Esophagus squamous epithelium (tissue), 4 donors: ENCODE results near the gene GAPDHS.

ENCODE experiments used
- POLR2A ChIP-seq, 4 donors: fragments of 450-650 bp; IDR thresholded peaks; one replicate each; pipeline ENCODE4 v1.6.1; 2017; ENCODE audit warnings: antibody characterized with exemption in 4 of 4, mild to moderate bottlenecking in 4 of 4, moderate library complexity in 3 of 4
- TF ChIP-seq, protein P1 (sequence below), 6 experiments: fragments of 450-650 bp in 4 of 6; fragments of 200-600 bp in 2 of 6; sonication (generic) in 2 of 6; IDR thresholded peaks; one replicate each; pipeline ENCODE4 v1.5.1; 2016 to 2019; ENCODE audit warnings: antibody characterized with exemption in 6 of 6, mild to moderate bottlenecking in 4 of 6, moderate library complexity in 4 of 6

DNA sequence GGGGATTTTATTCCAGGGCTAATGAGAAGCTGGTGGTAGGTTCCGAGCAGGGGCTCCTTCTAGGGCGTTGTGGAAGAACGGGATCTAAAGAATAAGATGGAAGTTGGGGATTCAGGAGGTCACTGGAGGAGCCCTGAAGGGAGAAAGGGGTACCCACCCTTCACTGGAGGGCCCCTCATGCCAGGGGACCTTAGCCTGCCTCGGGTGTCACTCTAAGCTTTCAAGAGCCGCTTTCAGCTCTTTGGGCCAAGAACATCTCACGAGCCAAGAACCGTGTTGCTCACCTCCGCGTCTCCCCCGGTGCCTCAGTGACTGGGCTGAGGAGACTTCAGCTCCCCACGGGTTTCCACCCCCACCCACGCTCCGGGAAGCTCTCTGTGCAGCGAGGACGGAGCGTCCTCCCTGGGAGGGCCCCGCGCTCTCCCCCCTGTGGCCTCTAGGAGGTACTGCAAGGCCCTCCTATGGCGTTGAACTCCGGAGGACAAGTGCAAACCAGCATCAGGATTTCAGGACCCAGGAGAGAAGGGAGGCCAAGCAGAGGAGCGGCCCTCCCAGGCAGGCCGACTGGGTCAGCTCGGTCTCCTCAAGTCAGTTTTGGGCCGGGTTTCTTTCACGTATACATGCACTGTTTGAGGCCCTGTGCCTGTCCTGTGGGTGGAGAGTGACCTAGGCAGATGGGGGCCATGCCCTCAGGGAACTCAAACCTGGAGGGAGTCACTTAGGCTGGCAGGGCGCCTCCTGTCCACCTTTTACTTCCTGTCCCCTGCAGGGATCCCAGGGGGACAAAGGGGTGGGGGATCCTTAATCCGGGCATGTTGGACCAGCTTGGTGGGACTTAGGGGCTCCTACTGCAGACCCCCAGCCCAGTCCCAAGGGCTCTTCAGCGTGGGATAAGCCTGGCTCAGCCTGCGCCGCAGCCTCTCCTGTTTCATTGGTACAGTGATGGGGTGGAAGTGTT lies 37.9 kb upstream of the GAPDHS start:
- no peak for TF ChIP-seq POLR2A (IDR thresholded peaks at IDR 0.05)
- TF ChIP-seq, protein P1, sequence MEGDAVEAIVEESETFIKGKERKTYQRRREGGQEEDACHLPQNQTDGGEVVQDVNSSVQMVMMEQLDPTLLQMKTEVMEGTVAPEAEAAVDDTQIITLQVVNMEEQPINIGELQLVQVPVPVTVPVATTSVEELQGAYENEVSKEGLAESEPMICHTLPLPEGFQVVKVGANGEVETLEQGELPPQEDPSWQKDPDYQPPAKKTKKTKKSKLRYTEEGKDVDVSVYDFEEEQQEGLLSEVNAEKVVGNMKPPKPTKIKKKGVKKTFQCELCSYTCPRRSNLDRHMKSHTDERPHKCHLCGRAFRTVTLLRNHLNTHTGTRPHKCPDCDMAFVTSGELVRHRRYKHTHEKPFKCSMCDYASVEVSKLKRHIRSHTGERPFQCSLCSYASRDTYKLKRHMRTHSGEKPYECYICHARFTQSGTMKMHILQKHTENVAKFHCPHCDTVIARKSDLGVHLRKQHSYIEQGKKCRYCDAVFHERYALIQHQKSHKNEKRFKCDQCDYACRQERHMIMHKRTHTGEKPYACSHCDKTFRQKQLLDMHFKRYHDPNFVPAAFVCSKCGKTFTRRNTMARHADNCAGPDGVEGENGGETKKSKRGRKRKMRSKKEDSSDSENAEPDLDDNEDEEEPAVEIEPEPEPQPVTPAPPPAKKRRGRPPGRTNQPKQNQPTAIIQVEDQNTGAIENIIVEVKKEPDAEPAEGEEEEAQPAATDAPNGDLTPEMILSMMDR (IDR thresholded peaks at IDR 0.05): peak; percentile 92 to 99 (median 96)
